CD14-positive monocyte (primary cell): ENCODE measurements around the gene MBOAT7. TPM values are rescaled to one million over a fixed set of nuclear protein-coding genes. Genes with fewer than 3 reads are reported as not detected.
A peak's percentile ranks its signal among the peaks of the same experiment; 100 is the strongest.
"Not testable (repeated sequence)": the region's sequence is repeated elsewhere in the genome, so short reads cannot be mapped to it uniquely, and the experiment has no call there.

Experiments used
- DNase-seq, 3 donors: peaks; one replicate each; pipeline ENCODE4 v3.0.0-alpha.2; 2011 to 2022
- H2AFZ ChIP-seq: 2 replicates; pipeline ENCODE4 v1.6.0; 2012; ENCODE audit warnings: mild to moderate bottlenecking, low read depth, low read length, inconsistent platforms; ENCODE audit not compliant: insufficient read depth, poor library complexity, severe bottlenecking
- H3K27ac ChIP-seq, 2 donors: 1 replicate in 1 of 2; 2 replicates in 1 of 2; pipeline ENCODE4 v1.5.1; 2012 to 2013; ENCODE audit warnings: low read length in 2 of 2, control low read depth in 1 of 2, inconsistent platforms in 1 of 2, low read depth in 1 of 2, mild to moderate bottlenecking in 1 of 2
- H3K27me3 ChIP-seq, 2 donors: one replicate each; pipeline versions ENCODE4 v1.6.0 to v1.6.1; 2011 to 2013; ENCODE audit warnings: low read length in 2 of 2; ENCODE audit not compliant: control insufficient read depth in 2 of 2, insufficient read depth in 2 of 2
- H3K36me3 ChIP-seq, 2 donors: replicated peaks in 1 of 2; 1 replicate in 1 of 2; 2 replicates in 1 of 2; pipeline versions ENCODE4 v1.5.1 to v1.6.1; 2012 to 2013; ENCODE audit warnings: low read length in 2 of 2, control low read depth in 1 of 2, inconsistent platforms in 1 of 2, mild to moderate bottlenecking in 1 of 2; ENCODE audit not compliant: insufficient read depth in 2 of 2, control insufficient read depth in 1 of 2
- H3K4me1 ChIP-seq, 2 donors: 1 replicate in 1 of 2; 2 replicates in 1 of 2; pipeline versions ENCODE4 v1.5.1 to v1.6.1; 2012 to 2013; ENCODE audit warnings: low read length in 2 of 2, control low read depth in 1 of 2, inconsistent platforms in 1 of 2, mild to moderate bottlenecking in 1 of 2, moderate library complexity in 1 of 2; ENCODE audit not compliant: insufficient read depth in 2 of 2, control insufficient read depth in 1 of 2
- H3K4me2 ChIP-seq: replicated peaks from 2 replicates; pipeline ENCODE3; 2012; ENCODE audit warnings: low read length, moderate library complexity, mild to moderate bottlenecking; ENCODE audit not compliant: poor library complexity, severe bottlenecking; ENCODE audit errors: extremely low read depth
- H3K4me3 ChIP-seq, 3 experiments: fragments of 200-600 bp in 1 of 3; sonication (generic) in 1 of 3; replicated peaks in 1 of 3; 1 replicate in 2 of 3; 2 replicates in 1 of 3; pipeline ENCODE4 v1.5.1; 2011 to 2013; ENCODE audit warnings: low read length in 3 of 3, mild to moderate bottlenecking in 3 of 3, control low read depth in 2 of 3, low read depth in 2 of 3, inconsistent platforms in 1 of 3, moderate library complexity in 1 of 3
- H3K79me2 ChIP-seq: 2 replicates; pipeline ENCODE4 v1.6.0; 2012; ENCODE audit warnings: mild to moderate bottlenecking, control low read depth, inconsistent platforms, low read length, moderate library complexity; ENCODE audit not compliant: insufficient read depth
- H3K9ac ChIP-seq: 2 replicates; pipeline ENCODE4 v1.6.0; 2017; ENCODE audit warnings: low read length, mild to moderate bottlenecking; ENCODE audit not compliant: insufficient read depth, poor library complexity, severe bottlenecking
- H3K9me3 ChIP-seq, 2 donors: replicated peaks in 1 of 2; 1 replicate in 1 of 2; 2 replicates in 1 of 2; pipeline versions ENCODE4 v1.5.1 to v1.6.1; 2012 to 2013; ENCODE audit warnings: low read length in 2 of 2, control low read depth in 1 of 2; ENCODE audit not compliant: control insufficient read depth in 1 of 2, insufficient read depth in 1 of 2
- H4K20me1 ChIP-seq: 2 replicates; pipeline ENCODE4 v1.6.0; 2012; ENCODE audit warnings: mild to moderate bottlenecking, low read length, control low read depth, moderate library complexity; ENCODE audit not compliant: insufficient read depth
- H3K27ac Mint-ChIP-seq, 7 donors: one replicate each; pipeline ENCODE4 v1.8.0; 2020; ENCODE audit warnings: mild to moderate bottlenecking in 7 of 7, mixed read lengths in 7 of 7, moderate library complexity in 6 of 7, inconsistent platforms in 2 of 7
- H3K27me3 Mint-ChIP-seq, 3 donors: one replicate each; pipeline ENCODE4 v1.8.0; 2021 to 2022; ENCODE audit warnings: low read depth in 3 of 3, mild to moderate bottlenecking in 3 of 3, mixed read lengths in 3 of 3, moderate library complexity in 3 of 3, inconsistent platforms in 1 of 3
- H3K36me3 Mint-ChIP-seq, 2 donors: one replicate each; pipeline ENCODE4 v1.8.0; 2020; ENCODE audit warnings: mixed read lengths in 2 of 2, inconsistent platforms in 1 of 2, mild to moderate bottlenecking in 1 of 2
- H3K4me1 Mint-ChIP-seq: one replicate; pipeline ENCODE4 v1.8.0; 2020; ENCODE audit warnings: mild to moderate bottlenecking, mixed read lengths
- H3K4me3 Mint-ChIP-seq, 2 donors: one replicate each; pipeline ENCODE4 v1.8.0; 2020; ENCODE audit warnings: mild to moderate bottlenecking in 2 of 2, mixed read lengths in 2 of 2, moderate library complexity in 1 of 2
- H3K9me3 Mint-ChIP-seq, 7 donors: one replicate each; pipeline ENCODE4 v1.8.0; 2020 to 2022; ENCODE audit warnings: mixed read lengths in 7 of 7, mild to moderate bottlenecking in 6 of 7, moderate library complexity in 6 of 7, inconsistent platforms in 2 of 7
- WGBS: methylation state at CpG from one replicate; pipeline ENCODE4 v1.1.5; 2013; ENCODE audit warnings: missing lambda C conversion rate; ENCODE audit not compliant: insufficient coverage; 5-methylcytosine and 5-hydroxymethylcytosine counted together
- intact Hi-C, 2 donors: fragments of 100-400 bp; cut with micrococcal nuclease; formaldehyde crosslinking; loops; one replicate each; pipeline versions ENCODE4 v1.15.0 to v1.15.1; 2023
- polyA plus RNA-seq, 3 donors: library from polyadenylated mRNA; depleted of rRNA in 1 of 3; unstranded in 2 of 3; stranded (reverse) in 1 of 3; fragments of 300-500 nt in 2 of 3; fragments of >200 nt in 1 of 3; fragmentation: Illumina TruSeq in 2 of 3; gene quantifications; 1 replicate in 2 of 3; 2 replicates in 1 of 3; pipeline ENCODE4 v1.2.3, GENCODE V29; 2012 to 2021
- TF ChIP-seq, protein P1 (sequence below): fragments of 200-600 bp; IDR thresholded peaks from one replicate; pipeline ENCODE4 v1.8.0; 2022; ENCODE audit warnings: antibody characterized with exemption, mild to moderate bottlenecking

Gene MBOAT7
- polyA plus RNA-seq, 3 donors, result 84.0 to 115 (median 111) TPM

DNA sequence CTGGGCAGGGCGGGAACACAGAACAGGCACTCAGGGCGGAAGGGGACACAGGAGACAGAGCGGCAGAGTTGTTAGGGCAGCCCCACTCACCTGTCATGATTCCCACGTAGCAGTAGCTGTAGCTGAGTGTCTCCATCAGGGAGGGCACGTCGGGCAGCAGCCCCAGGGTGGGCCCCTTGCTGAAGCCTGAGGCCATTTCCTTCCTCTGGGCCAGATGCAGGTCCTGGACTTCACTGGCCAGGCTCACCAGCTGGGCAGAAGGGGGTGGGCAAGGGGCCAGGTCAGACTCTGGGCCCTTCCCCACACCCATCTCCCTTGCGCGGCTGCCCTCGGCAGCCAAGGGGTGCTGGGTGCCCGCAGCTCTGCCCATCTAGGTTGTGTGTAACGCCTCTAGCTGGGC is 5.9 kb downstream of the MBOAT7 start:
- Histone ChIP-seq H3K79me2 (peaks cover 19% of the 10 kb centered on the region), H3K4me3 (no peak overlapping the region), H4K20me1 (peaks cover 63% of the 10 kb centered on the region), H3K9me3 (no peaks in the 10 kb centered on the region), H3K27me3 (no peaks in the 10 kb centered on the region), H3K9ac (no peak overlapping the region), H2AFZ (no peak overlapping the region), H3K36me3 (peaks cover 57 to 68% of the 10 kb centered on the region in 2 donors), H3K4me2 (no peak overlapping the region), H3K4me1 (peaks cover 13 to 18% of the 10 kb centered on the region in 2 donors), H3K27ac (no peak overlapping the region)
- peaks cover 16% of the 10 kb centered on the region for H3K4me1 Mint-ChIP-seq
- no peak overlapping the region for H3K4me3 Mint-ChIP-seq
- TF ChIP-seq, protein P1, sequence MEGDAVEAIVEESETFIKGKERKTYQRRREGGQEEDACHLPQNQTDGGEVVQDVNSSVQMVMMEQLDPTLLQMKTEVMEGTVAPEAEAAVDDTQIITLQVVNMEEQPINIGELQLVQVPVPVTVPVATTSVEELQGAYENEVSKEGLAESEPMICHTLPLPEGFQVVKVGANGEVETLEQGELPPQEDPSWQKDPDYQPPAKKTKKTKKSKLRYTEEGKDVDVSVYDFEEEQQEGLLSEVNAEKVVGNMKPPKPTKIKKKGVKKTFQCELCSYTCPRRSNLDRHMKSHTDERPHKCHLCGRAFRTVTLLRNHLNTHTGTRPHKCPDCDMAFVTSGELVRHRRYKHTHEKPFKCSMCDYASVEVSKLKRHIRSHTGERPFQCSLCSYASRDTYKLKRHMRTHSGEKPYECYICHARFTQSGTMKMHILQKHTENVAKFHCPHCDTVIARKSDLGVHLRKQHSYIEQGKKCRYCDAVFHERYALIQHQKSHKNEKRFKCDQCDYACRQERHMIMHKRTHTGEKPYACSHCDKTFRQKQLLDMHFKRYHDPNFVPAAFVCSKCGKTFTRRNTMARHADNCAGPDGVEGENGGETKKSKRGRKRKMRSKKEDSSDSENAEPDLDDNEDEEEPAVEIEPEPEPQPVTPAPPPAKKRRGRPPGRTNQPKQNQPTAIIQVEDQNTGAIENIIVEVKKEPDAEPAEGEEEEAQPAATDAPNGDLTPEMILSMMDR, result no peak
- H3K36me3 Mint-ChIP-seq, result peaks cover 59 to 80% of the 10 kb centered on the region in 2 donors
- H3K9me3 Mint-ChIP-seq, result peaks cover 0 to 2% (median 0%) of the 10 kb centered on the region in 7 donors
- DNase-seq, result no peak
- WGBS, result 86% methylated on average over 10 of the region's 11 CpGs
- peaks cover 0 to 2% (median 1%) of the 10 kb centered on the region in 3 donors for H3K27me3 Mint-ChIP-seq
- peak overlapping the region in 1 of 7 donors; percentile 72 for H3K27ac Mint-ChIP-seq
- intact Hi-C loops, result no loop called here

DNA sequence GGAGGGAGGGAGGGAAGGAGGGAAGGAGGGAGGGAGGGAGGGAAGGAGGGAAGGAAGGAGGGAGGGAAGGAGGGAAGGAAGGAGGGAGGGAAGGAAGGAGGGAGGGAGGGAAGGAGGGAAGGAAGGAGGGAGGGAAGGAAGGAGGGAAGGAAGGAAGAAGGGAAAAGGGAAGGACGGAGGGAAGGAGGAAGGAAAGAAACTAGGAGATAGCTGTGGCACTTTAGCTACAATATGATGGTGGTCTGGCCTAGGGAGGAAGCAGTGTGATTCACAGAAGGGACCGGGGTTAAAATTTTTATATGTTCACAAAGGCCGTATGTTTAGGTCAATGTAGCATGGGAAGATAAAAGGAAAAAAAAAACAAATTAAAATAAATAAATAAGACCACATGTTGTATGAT is 7.5 kb downstream of the MBOAT7 start:
- Histone ChIP-seq H3K36me3 (peaks cover 55 to 70% of the 10 kb centered on the region in 2 donors), H4K20me1 (peaks cover 54% of the 10 kb centered on the region)
- H3K9me3 Mint-ChIP-seq, H3K27me3 Mint-ChIP-seq, H2AFZ ChIP-seq, H3K4me1 Mint-ChIP-seq, H3K4me3 ChIP-seq, DNase-seq, H3K9me3 ChIP-seq, H3K27ac Mint-ChIP-seq, H3K4me1 ChIP-seq, H3K27me3 ChIP-seq, intact Hi-C loops, H3K79me2 ChIP-seq, H3K27ac ChIP-seq, H3K4me3 Mint-ChIP-seq, H3K4me2 ChIP-seq, H3K9ac ChIP-seq: not testable (repeated sequence)
- H3K36me3 Mint-ChIP-seq, result peaks cover 59 to 83% of the 10 kb centered on the region in 2 donors
- 55% methylated on average over 1 of the region's 3 CpGs for WGBS
